Activated T-cell treated with anti-CD3 and anti-CD28 coated beads, Interleukin-2, amount 50 U/mL, for 24 hours (primary cell): ENCODE results near the gene CIDEB.

Experiments
- DNase-seq: peaks from one replicate; pipeline ENCODE4 v3.0.0-alpha.2; 2020
- H3K27ac Mint-ChIP-seq: 2 replicates; pipeline ENCODE4 v1.8.0; 2020; ENCODE audit warnings: mild to moderate bottlenecking, mixed read lengths
- H3K27me3 Mint-ChIP-seq: 2 replicates; pipeline ENCODE4 v1.8.0; 2020; ENCODE audit warnings: mixed read lengths
- H3K36me3 Mint-ChIP-seq: 2 replicates; pipeline ENCODE4 v1.8.0; 2020; ENCODE audit warnings: low read depth, mixed read lengths
- H3K4me1 Mint-ChIP-seq: 2 replicates; pipeline ENCODE4 v1.8.0; 2020; ENCODE audit warnings: low read depth, mixed read lengths
- H3K4me3 Mint-ChIP-seq: 2 replicates; pipeline ENCODE4 v1.8.0; 2020; ENCODE audit warnings: mild to moderate bottlenecking, moderate library complexity, mixed read lengths
- H3K9me3 Mint-ChIP-seq: 2 replicates; pipeline ENCODE4 v1.8.0; 2020; ENCODE audit warnings: mixed read lengths

CIDEB gene

GRCh38 chr14:24255931-24256711 lies 51.7 kb downstream of the CIDEB start:
- Mint-ChIP-seq H3K27ac (no peak overlapping the region), H3K36me3 (peaks cover 45% of the 10 kb centered on the region), H3K9me3 (no peaks in the 10 kb centered on the region), H3K27me3 (no peaks in the 10 kb centered on the region), H3K4me1 (peaks cover 2% of the 10 kb centered on the region), H3K4me3 (no peak overlapping the region)
- no peak for DNase-seq

DNA sequence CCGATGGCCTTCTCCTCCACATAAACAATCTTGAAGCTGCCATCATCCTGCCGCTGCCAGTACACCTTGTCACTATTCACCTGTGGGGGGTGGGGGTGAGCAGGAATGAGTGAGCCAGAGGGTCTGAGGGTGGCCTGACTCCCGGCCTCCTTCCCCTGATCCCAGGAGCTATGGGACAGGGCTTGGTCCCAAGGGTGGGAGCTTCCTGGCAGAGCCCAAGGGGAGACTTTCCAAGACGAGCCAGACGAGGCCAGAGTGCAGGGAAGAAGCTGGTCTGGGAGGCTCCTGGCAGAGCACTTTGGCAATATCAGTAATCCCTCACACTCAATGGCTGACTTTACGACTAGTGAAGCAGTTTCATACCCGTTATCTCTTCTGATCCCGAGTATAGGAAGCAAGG lies 52.3 kb downstream of the CIDEB start:
- no peak overlapping the region for H3K4me3 Mint-ChIP-seq
- no peaks in the 10 kb centered on the region for H3K9me3 Mint-ChIP-seq
- no peaks in the 10 kb centered on the region for H3K27me3 Mint-ChIP-seq
- H3K27ac Mint-ChIP-seq, result no peak overlapping the region
- peaks cover 5% of the 10 kb centered on the region for H3K4me1 Mint-ChIP-seq
- H3K36me3 Mint-ChIP-seq, result peaks cover 45% of the 10 kb centered on the region
- no peak for DNase-seq
